HL-60/S4 treated with phorbol 12-myristate 13-acetate at 8.2 ng/mL for 4 days and 3 days (cell line): Measurements from ENCODE around the gene NUBPL.
"Not testable (repeated sequence)": the region's sequence is repeated elsewhere in the genome, so short reads cannot be mapped to it uniquely, and the experiment has no call there.

Experiments
- in situ Hi-C: fragments of 300-500 bp; cut with MboI; formaldehyde crosslinking; loops from 2 replicates; pipeline ENCODE4 v1.15.0; 2022; ENCODE audit warnings: low sequenced_read_pairs

NUBPL gene

GRCh38 chr14:31797946-31798345, 236.7 kb downstream of the NUBPL start:
- in situ Hi-C loops, result not testable (repeated sequence)

- in situ Hi-C loops, result no loop called here
Observed at GRCh38 chr14:31802838-31803237, 241.6 kb downstream of the NUBPL start.

- in situ Hi-C loops, result no loop called here
Observed at GRCh38 chr14:31806249-31806648, 245.0 kb downstream of the NUBPL start.

- in situ Hi-C loops, result not testable (repeated sequence)
Observed at GRCh38 chr14:31811693-31812628, 250.8 kb downstream of the NUBPL start.

GRCh38 chr14:31813724-31814490, 252.7 kb downstream of the NUBPL start:
- in situ Hi-C loops, result not testable (repeated sequence)

GRCh38 chr14:31819281-31819680, 258.1 kb downstream of the NUBPL start:
- in situ Hi-C loops, result no loop called here

GRCh38 chr14:31825459-31825858, 264.3 kb downstream of the NUBPL start:
- in situ Hi-C loops, result no loop called here

- in situ Hi-C loops, result no loop called here
Observed at GRCh38 chr14:31827325-31827724, 266.1 kb downstream of the NUBPL start.

GRCh38 chr14:31828946-31829868, 268.0 kb downstream of the NUBPL start:
- in situ Hi-C loops, result no loop called here

- in situ Hi-C loops, result no loop called here
Observed at GRCh38 chr14:31834616-31835015, 273.4 kb downstream of the NUBPL start.

GRCh38 chr14:31835049-31835448, 273.8 kb downstream of the NUBPL start:
- in situ Hi-C loops, result no loop called here

GRCh38 chr14:31837031-31837430, 275.8 kb downstream of the NUBPL start:
- in situ Hi-C loops, result no loop called here

- in situ Hi-C loops, result no loop called here
Observed at GRCh38 chr14:31842899-31843298, 281.7 kb downstream of the NUBPL start.

GRCh38 chr14:31843361-31844091, 282.3 kb downstream of the NUBPL start:
- in situ Hi-C loops, result no loop called here

GRCh38 chr14:31854508-31855075, 293.4 kb downstream of the NUBPL start:
- in situ Hi-C loops, result no loop called here

GRCh38 chr14:31855262-31855661, 294.1 kb downstream of the NUBPL start:
- in situ Hi-C loops, result no loop called here

- in situ Hi-C loops, result not testable (repeated sequence)
Observed at GRCh38 chr14:31856003-31856402, 294.8 kb downstream of the NUBPL start.

GRCh38 chr14:31858868-31859267, 297.7 kb downstream of the NUBPL start:
- in situ Hi-C loops, result no loop called here

- in situ Hi-C loops, result no loop called here
Observed at GRCh38 chr14:31864937-31865855, 304.0 kb downstream of the NUBPL start.
